NCI-H2196 treated with DMSO at 0.1 percent for 48 hours (cell line): ENCODE measurements around the gene HCFC1R1.
"Not testable (repeated sequence)": the region's sequence is repeated elsewhere in the genome, so short reads cannot be mapped to it uniquely, and the experiment has no call there.

Experiments
- DNase-seq: peaks from one replicate; lab custom pipeline; 2025; ENCODE audit not compliant: unreplicated experiment; lab: John Stamatoyannopoulos, UW

HCFC1R1 gene, protein sequence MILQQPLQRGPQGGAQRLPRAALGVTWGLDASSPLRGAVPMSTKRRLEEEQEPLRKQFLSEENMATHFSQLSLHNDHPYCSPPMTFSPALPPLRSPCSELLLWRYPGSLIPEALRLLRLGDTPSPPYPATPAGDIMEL

GRCh38 chr16:3023669-3024478, at the start of gene HCFC1R1, which contains the start of gene THOC6:
HCFC1R1 (minus strand) TSS chr16:3023942; CDS start chr16:3023941, 1 bp downstream.
THOC6 (plus strand) TSS chr16:3024035; CDS start chr16:3024327, 292 bp downstream.
- peak; percentile 91 for DNase-seq

DNA sequence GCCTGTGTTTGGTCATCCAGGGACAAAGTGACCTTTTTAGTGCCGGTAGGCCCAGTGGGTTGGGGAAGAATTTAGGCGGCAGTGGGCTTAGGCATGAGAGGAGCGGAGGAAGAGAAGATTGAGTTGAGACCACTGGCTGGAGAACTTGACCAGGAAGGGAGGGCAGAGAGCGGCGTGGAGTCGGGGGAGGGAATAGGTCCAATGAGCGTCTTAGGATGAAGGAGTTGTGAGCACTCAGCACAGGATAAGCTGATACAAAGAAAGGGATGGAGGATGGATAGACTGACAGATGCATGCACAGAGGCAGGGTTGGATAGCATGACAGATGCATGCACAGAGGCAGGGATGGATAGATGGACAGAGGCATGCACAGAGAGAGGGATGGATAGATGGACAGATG, 49.7 kb upstream of the HCFC1R1 start:
- no peak for DNase-seq

- not testable (repeated sequence) for DNase-seq
These were observed 49.0 kb upstream of the HCFC1R1 start for GRCh38 chr16:3072576-3073263.

DNA sequence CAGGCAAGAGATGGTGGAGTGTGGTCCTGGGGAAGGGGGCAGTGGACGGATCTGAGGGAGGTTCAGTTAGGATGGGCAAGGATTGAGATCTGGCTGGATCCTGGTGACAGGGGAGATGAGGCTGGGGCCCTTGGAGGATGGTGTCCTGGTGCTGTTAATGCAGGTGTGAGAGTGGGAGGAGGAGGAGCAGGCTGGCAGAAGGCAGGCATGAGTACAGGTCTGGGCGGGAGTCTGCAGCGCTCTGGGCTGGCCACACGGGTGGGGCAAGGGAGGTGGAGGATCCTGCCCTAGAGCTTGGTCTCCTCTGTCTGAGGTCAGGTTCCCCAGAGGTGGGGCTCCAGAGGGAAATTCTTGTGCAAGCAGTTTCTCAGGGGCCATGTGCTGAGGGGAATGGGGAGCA, 48.4 kb upstream of the HCFC1R1 start:
- DNase-seq: not testable (repeated sequence)

GRCh38 chr16:3071655-3072054, 47.9 kb upstream of the HCFC1R1 start:
- DNase-seq: no peak

- no peak for DNase-seq
These were observed 46.9 kb upstream of the HCFC1R1 start for GRCh38 chr16:3070608-3071111.

DNA sequence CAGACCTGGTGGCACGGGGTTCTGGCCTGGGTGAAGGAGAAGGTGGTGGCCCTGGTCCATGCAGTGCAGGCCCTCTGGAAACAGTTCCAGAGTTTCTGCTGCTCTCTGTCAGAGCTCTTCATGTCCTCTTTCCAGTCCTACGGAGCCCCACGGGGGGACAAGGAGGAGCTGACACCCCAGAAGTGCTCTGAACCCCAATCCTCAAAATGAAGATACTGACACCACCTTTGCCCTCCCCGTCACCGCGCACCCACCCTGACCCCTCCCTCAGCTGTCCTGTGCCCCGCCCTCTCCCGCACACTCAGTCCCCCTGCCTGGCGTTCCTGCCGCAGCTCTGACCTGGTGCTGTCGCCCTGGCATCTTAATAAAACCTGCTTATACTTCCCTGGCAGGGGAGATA, 45.4 kb upstream of the HCFC1R1 start:
- DNase-seq: not testable (repeated sequence)

GRCh38 chr16:3068487-3068886, 44.7 kb upstream of the HCFC1R1 start:
- DNase-seq: no peak

DNA sequence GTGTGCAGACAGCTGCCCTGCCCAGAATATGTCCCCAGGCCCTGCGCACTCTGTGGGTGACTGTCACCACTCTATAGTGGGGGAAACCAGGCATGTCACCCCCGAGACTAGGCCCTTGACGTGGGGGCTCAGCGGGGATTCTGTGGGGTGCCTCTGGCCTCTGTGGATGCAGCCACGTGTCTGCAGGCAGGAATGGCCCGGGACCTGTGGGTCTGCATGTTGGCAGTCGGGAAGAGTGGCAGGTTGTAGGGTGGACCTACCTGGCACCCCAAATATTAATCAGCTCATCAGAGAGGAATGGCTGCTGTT, 42.7 kb upstream of the HCFC1R1 start:
- DNase-seq: no peak

DNA sequence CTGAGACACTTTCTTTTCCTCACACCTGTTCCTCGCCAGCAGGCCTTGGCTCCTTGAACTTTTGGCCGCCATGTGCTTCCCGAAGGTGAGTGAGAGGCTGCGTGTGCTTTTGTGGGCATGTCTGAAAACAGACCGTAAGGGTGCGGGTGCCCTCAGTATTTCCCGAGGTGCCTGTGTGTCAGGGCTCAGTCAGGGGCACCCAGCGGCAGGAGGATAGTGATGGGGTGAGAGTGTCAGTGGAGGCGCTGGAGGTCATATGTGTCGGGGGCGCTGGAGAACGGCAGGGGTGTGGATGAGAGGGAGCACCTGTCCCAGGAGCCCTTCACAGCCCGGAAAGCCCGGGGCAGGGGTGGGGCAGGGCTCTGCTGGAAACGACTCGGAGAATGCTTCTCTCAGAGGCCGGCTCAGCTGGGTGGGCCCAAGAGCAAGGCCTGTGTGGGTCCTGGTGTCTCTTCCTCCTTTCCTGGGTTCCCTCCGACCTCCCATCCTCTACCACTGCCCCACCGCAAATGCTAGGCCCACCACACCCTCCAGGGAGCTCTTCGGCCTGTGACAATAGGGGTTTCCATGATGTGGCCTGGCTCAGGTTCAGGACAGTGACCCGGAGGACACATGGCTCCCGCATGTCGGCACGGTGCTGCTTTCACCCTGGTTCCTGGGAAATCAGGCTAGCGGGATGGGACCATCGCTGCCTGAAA, 42.1 kb upstream of the HCFC1R1 start:
- no peak for DNase-seq

DNA sequence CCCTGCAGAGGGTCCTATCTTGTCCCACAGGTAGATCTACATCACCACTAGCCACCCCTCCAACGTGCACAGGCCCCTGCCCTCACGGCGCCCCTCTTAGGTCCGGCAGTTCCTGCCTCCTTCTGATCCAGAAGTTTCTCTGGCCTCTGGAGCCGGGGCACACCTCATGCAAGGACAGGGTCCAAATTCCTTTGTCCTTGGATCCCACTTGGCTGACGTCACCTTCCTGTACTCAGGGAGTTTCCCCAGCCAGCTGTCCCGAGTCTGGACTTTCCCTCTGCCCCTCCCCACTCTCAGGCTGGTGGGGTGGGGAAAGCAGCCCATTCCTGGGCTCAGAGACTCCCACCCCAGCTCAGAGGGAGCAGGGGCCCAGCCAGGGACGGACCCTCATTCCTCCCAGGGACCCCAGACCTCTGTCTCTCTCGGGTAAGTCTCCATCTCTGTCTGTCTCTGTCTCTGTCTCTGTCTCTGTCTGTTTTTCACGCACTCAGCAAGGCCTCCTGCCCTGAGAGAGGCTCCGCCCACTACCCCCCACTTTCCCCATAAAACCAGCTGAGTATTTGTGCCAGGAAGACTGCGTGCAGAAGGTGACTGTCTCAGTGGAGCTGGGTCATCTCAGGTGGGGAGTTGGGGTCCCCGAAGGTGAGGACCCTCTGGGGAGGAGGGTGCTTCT, 41.5 kb upstream of the HCFC1R1 start, which contains the start of gene IL32:
Gene IL32 (plus strand): TSS at position 572 of the 673 bp plus-strand sequence. CDS start 172 bp downstream, outside the sequence.
- DNase-seq: no peak

DNA sequence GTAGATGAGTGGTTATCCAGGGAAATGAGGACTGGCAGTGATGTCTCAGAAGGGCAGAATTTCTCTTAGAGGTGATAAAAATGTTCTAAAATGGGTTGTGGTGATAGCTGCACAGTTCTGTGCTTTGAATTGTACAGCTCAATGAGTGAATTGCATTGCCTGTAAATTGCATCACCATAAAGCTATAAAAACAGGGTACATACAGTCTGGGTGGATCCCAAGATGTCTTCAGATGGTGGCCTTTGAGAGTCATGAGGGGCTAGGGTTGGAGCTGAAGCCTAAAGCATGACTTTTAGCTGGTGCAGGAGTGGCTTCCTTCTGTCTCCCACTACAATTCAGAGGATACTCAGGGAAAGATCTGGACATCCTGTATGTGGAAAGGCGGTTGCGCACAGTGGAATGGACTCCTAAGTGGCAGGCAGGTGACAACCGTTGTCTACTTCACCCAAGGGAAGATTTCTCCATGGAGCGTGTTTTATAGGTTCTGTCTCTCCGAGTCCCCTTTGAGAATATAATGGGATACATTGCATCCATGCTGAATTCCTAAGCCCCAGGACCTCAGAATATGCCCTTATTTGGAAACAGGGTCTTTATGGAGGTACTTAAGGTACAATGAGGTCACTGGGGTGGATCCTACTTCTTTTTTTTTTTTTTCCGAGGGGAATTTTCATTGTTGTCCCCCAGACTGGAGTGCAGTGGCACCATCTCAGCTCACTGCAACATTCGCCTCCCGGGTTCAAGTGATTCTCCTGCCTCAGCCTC, 40.1 kb upstream of the HCFC1R1 start:
- no peak for DNase-seq

DNA sequence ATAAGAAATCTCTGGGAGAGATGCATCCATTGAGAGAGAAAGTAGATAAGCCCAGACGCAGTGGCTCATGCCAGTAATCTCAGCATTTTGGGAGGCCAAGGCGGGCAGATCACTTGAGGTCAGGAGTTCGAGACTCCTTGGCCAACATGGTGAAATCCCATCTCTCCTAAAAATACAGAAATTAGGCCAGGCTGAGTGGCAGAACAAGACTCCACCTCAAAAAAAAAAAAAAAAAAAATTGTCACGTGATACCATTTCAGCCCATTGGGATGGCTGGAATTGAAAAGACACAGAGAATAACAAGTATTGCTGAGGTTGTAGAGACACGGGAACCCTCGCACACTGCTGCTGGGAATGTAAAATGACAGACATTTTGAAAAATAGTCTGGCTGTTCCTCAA, 38.8 kb upstream of the HCFC1R1 start:
- DNase-seq: no peak

- DNase-seq: no peak
These were observed 36.8 kb upstream of the HCFC1R1 start for GRCh38 chr16:3060339-3061127.

GRCh38 chr16:3059723-3060242, 36.0 kb upstream of the HCFC1R1 start:
- no peak for DNase-seq

- DNase-seq: peak; percentile 61
These were observed 35.4 kb upstream of the HCFC1R1 start for GRCh38 chr16:3059041-3059722.

DNA sequence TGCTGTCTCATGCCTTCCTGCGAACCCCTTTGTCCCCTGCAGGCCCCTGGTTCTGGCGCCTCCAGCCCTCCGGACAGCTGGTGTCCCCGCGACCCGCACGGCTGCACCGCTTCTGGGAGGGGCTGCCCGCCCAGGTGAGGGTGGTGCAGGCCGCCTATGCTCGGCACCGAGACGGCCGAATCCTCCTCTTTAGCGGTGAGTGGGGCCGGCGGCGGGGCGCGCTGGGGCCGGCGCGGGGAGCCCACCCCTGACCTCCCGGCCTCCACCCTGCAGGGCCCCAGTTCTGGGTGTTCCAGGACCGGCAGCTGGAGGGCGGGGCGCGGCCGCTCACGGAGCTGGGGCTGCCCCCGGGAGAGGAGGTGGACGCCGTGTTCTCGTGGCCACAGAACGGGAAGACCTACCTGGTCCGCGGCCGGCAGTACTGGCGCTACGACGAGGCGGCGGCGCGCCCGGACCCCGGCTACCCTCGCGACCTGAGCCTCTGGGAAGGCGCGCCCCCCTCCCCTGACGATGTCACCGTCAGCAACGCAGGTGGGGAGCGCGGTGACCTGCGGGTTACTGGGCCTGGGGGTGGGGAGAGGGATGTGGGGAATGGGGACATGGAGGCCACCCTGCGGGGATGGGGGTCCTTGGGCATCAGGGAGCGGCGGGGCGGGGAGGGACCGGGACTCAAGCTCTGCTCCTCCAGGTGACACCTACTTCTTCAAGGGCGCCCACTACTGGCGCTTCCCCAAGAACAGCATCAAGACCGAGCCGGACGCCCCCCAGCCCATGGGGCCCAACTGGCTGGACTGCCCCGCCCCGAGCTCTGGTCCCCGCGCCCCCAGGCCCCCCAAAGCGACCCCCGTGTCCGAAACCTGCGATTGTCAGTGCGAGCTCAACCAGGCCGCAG, 34.6 kb upstream of the HCFC1R1 start:
- DNase-seq: no peak
